HepG2 (cell line): ENCODE data around the gene NDUFV1. TPM values are rescaled to one million over a fixed set of nuclear protein-coding genes. Genes with fewer than 3 reads are reported as not detected.

Experiments
- FLYWCH1 ChIP-seq: sonication (generic); formaldehyde crosslinking; IDR thresholded peaks from 2 replicates; pipeline ENCODE4 v1.8.1; 2023; ENCODE audit warnings: mild to moderate bottlenecking, missing genetic modification reagents
- HNF1B ChIP-seq: sonication (generic); formaldehyde crosslinking; IDR thresholded peaks from 2 replicates; pipeline ENCODE4 v1.5.1; 2020; ENCODE audit warnings: mild to moderate bottlenecking, moderate library complexity, missing genetic modification reagents
- ISX ChIP-seq: sonication (generic); formaldehyde crosslinking; conservative IDR thresholded peaks from 2 replicates; pipeline ENCODE4 v1.5.0; 2020; ENCODE audit warnings: missing genetic modification reagents
- MED13 ChIP-seq: sonication (generic); formaldehyde crosslinking; IDR thresholded peaks from 2 replicates; pipeline ENCODE4 v1.5.0; 2020; ENCODE audit warnings: missing genetic modification reagents
- MIER3 ChIP-seq: IDR thresholded peaks from 2 replicates; pipeline ENCODE4 v1.6.1; 2016; ENCODE audit warnings: missing compliant biosample characterization, borderline replicate concordance
- NONO ChIP-seq, 2 experiments: fragments of 450-650 bp in 1 of 2; sonication (generic) in 1 of 2; formaldehyde crosslinking in 1 of 2; IDR thresholded peaks in 1 of 2; conservative IDR thresholded peaks in 1 of 2; 2 replicates each; pipeline versions ENCODE4 v1.6.1 to v1.8.0; 2017 to 2022; ENCODE audit warnings: mild to moderate bottlenecking in 1 of 2, missing genetic modification reagents in 1 of 2, moderate library complexity in 1 of 2
- TFDP1 ChIP-seq: IDR thresholded peaks from 2 replicates; pipeline ENCODE4 v1.6.1; 2016; ENCODE audit warnings: missing compliant biosample characterization, missing genetic modification reagents, borderline replicate concordance
- ZFP37 ChIP-seq: sonication (generic); formaldehyde crosslinking; IDR thresholded peaks from 2 replicates; pipeline ENCODE4 v1.4.0; 2020; ENCODE audit warnings: missing genetic modification reagents, borderline replicate concordance
- ZNF101 ChIP-seq: sonication (generic); formaldehyde crosslinking; IDR thresholded peaks from 2 replicates; pipeline ENCODE4 v1.4.0; 2020; ENCODE audit warnings: mild to moderate bottlenecking, low read depth, missing genetic modification reagents, borderline replicate concordance
- ZNF318 ChIP-seq: sonication (generic); formaldehyde crosslinking; IDR thresholded peaks from 2 replicates; pipeline ENCODE4 v1.4.0; 2020; ENCODE audit warnings: mild to moderate bottlenecking, missing genetic modification reagents
- ZNF337 ChIP-seq: sonication (generic); formaldehyde crosslinking; IDR thresholded peaks from 2 replicates; pipeline ENCODE4 v1.5.1; 2020; ENCODE audit warnings: missing genetic modification reagents, low read depth, mild to moderate bottlenecking, borderline replicate concordance
- polyA plus RNA-seq, 8 experiments: library from polyadenylated mRNA; depleted of rRNA in 3 of 8; stranded (reverse) in 7 of 8; unstranded in 1 of 8; fragments of >200 nt; fragmentation: Illumina TruSeq in 4 of 8; extraction: Trizol in 4 of 8; gene quantifications; 2 replicates each; pipeline versions ENCODE4 v1.2.1 to v1.2.3, GENCODE V29; 2011 to 2016; ENCODE audit warnings: low read depth in 4 of 8, missing spikeins in 1 of 8, mixed read lengths in 1 of 8; ENCODE audit not compliant: insufficient read depth in 1 of 8
- total RNA-seq, 5 experiments: library from RNA; depleted of rRNA; stranded (reverse); fragments of >200 nt; fragmentation: Illumina TruSeq; extraction: Trizol; gene quantifications; 2 replicates each; pipeline ENCODE4 v1.2.3, GENCODE V29; 2016; ENCODE audit warnings: low read depth in 1 of 5
- TF ChIP-seq, protein P1 (sequence below): sonication (generic); formaldehyde crosslinking; IDR thresholded peaks from 2 replicates; pipeline ENCODE4 v1.9.0; 2021; ENCODE audit warnings: missing genetic modification reagents, mild to moderate bottlenecking, borderline replicate concordance
- TF ChIP-seq, protein P2 (sequence below): sonication (generic); formaldehyde crosslinking; IDR thresholded peaks from 2 replicates; pipeline ENCODE4 v1.8.1; 2023; ENCODE audit warnings: mild to moderate bottlenecking, missing genetic modification reagents, borderline replicate concordance
- TF ChIP-seq, protein P3 (sequence below): sonication (generic); formaldehyde crosslinking; IDR thresholded peaks from 2 replicates; pipeline ENCODE4 v1.4.0; 2020; ENCODE audit warnings: mild to moderate bottlenecking, missing genetic modification reagents

Gene NDUFV1
- total and polyA plus RNA-seq, 2 of the 13 experiments (the other 11 are each of a cell fraction or from before 2014, with no cell fraction given), result 88.9 to 137 TPM

DNA sequence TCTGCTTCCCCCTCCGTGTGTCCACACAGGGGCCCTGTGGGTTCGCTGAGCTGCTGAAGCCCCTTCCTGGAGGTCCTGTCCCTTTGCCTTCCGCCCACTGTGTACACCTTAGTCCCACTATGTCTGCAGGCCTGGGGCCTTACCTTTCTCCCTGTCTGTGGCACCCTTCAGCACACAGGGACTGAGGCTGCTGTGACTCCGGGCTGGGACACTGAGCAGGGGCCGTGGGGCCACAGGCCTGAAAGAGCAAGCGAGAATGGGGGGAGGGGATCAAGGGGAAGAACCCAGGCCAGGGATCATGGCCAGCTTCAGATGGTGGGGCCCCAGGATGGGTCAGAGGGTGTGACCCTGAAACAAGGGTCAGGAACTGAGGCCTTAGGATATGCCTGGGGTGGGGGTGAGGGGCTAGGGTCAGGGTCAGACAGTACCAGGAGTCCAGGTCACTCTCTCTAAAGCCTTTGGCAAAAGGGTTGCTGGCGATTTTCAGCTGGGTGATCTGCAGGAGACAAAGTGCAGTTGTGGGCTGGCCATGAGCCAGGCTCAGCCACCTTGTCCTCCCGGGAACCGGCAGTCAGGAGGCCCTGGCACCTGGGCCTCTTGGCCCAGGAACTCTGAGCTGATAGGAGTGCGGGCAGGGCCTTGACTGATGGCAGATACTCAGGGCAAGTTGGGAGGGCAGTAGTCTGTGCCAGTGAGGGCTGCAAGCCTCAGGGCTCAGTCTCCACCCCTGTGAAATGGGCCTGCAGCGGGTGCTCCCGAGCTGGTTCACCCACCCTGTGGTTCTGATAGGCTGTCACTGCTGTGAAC lies 25.6 kb downstream of the NDUFV1 start (continued):
- TF ChIP-seq ZNF101 (no peak), ZNF337 (CRISPR knock-in tag) (no peak), NONO (IDR thresholded peaks at IDR 0.05) (no peak), NONO (CRISPR knock-in tag; conservative IDR thresholded peaks at IDR 0.05) (no peak; the same call in 1 of the 2 replicates), ISX (CRISPR knock-in tag) (no peak), MIER3 (CRISPR knock-in tag) (peak; percentile 36; the same call in 1 of the 2 replicates), FLYWCH1 (no peak), HNF1B (CRISPR knock-in tag) (0 out of 2 replicates have a peak, but pooled peaks have one; percentile 28), ZFP37 (no peak), MED13 (no peak), TFDP1 (CRISPR knock-in tag) (no peak), ZNF318 (CRISPR knock-in tag) (no peak)
- TF ChIP-seq, protein P1, sequence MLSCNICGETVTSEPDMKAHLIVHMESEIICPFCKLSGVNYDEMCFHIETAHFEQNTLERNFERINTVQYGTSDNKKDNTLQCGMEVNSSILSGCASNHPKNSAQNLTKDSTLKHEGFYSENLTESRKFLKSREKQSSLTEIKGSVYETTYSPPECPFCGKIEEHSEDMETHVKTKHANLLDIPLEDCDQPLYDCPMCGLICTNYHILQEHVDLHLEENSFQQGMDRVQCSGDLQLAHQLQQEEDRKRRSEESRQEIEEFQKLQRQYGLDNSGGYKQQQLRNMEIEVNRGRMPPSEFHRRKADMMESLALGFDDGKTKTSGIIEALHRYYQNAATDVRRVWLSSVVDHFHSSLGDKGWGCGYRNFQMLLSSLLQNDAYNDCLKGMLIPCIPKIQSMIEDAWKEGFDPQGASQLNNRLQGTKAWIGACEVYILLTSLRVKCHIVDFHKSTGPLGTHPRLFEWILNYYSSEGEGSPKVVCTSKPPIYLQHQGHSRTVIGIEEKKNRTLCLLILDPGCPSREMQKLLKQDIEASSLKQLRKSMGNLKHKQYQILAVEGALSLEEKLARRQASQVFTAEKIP (CRISPR knock-in tag), result no peak
- TF ChIP-seq, protein P2, sequence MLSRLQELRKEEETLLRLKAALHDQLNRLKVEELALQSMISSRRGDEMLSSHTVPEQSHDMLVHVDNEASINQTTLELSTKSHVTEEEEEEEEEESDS (CRISPR knock-in tag), result no peak
- TF ChIP-seq, protein P3, sequence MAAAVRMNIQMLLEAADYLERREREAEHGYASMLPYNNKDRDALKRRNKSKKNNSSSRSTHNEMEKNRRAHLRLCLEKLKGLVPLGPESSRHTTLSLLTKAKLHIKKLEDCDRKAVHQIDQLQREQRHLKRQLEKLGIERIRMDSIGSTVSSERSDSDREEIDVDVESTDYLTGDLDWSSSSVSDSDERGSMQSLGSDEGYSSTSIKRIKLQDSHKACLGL, result no peak
